ENCODE measurements around the gene CCM2.
A peak's percentile ranks its signal among the peaks of the same experiment; 100 is the strongest.

CCM2 gene

GRCh38 chr7:44969701-44970522 is 30.1 kb upstream of the CCM2 start:
- no peak for DNase-seq

GRCh38 chr7:44970523-44971051 is 29.4 kb upstream of the CCM2 start:
- no peak for DNase-seq

GRCh38 chr7:44971188-44971901 is 28.7 kb upstream of the CCM2 start:
- no peak for DNase-seq

- no peak for DNase-seq
These were observed 28.0 kb upstream of the CCM2 start for GRCh38 chr7:44971902-44972441.

- no peak for DNase-seq
These were observed 27.4 kb upstream of the CCM2 start for GRCh38 chr7:44972562-44972961.

GRCh38 chr7:44973610-44974401 is 26.2 kb upstream of the CCM2 start:
- peak; percentile 57 for DNase-seq

- DNase-seq: no peak
These were observed 25.5 kb upstream of the CCM2 start for GRCh38 chr7:44974549-44974948.

GRCh38 chr7:44975331-44976039 is 24.5 kb upstream of the CCM2 start:
- DNase-seq: no peak

GRCh38 chr7:44976040-44976745 is 23.8 kb upstream of the CCM2 start:
- no peak for DNase-seq

GRCh38 chr7:44976746-44977196 is 23.2 kb upstream of the CCM2 start:
- DNase-seq: no peak

- DNase-seq: peak; percentile 93
These were observed 22.6 kb upstream of the CCM2 start for GRCh38 chr7:44977304-44977958.

GRCh38 chr7:44977959-44978335 is 22.1 kb upstream of the CCM2 start:
- DNase-seq: no peak

GRCh38 chr7:44978511-44979366 is 21.3 kb upstream of the CCM2 start, which contains the start of gene MYO1G:
MYO1G (minus strand) TSS chr7:44979015; CDS start chr7:44978961, 54 bp downstream.
- DNase-seq: peak; percentile 98

GRCh38 chr7:44979481-44980392 is 20.3 kb upstream of the CCM2 start:
- peak; percentile 50 for DNase-seq

GRCh38 chr7:44980393-44981034 is 19.5 kb upstream of the CCM2 start:
- DNase-seq: peak; percentile 93

GRCh38 chr7:44981035-44981706 is 18.8 kb upstream of the CCM2 start:
- DNase-seq: peak; percentile 60

GRCh38 chr7:44982535-44982923 is 17.5 kb upstream of the CCM2 start:
- no peak for DNase-seq

GRCh38 chr7:44982970-44983369 is 17.0 kb upstream of the CCM2 start:
- no peak for DNase-seq

Measured in activated CD4-positive, alpha-beta T cell treated with anti-CD3 and anti-CD28 coated beads, Interleukin-10, Interleukin-2, amounts not matched to agents 100 ng/mL and 50 ng/mL, durations not matched to agents 16 hours and 8 hours (primary cell).